H1 (cell line): ENCODE measurements around the gene C19orf47. TPM values are rescaled to one million over a fixed set of nuclear protein-coding genes. Genes with fewer than 3 reads are reported as not detected.
"Not testable (repeated sequence)": the region's sequence is repeated elsewhere in the genome, so short reads cannot be mapped to it uniquely, and the experiment has no call there.

Experiments
- CTCF ChIA-PET: fragments of 300-600 bp; sonication (Branson Sonifier 250); formaldehyde crosslinking; loops from one replicate; lab custom pipeline; 2021; ENCODE audit not compliant: partially characterized antibody; lab: Charles Lee
- POLR2A ChIA-PET: fragments of 300-600 bp; sonication (Branson Sonifier 250); formaldehyde crosslinking; loops from one replicate; lab custom pipeline; 2021; ENCODE audit warnings: inconsistent platforms; ENCODE audit not compliant: partially characterized antibody; lab: Charles Lee
- DNase-seq, 2 experiments: peaks; one replicate each; pipeline versions ENCODE4 v3.0.0 to v3.0.0-alpha.2; 2010 to 2022; ENCODE audit warnings: low spot score in 2 of 2, low read depth in 1 of 2, mixed read lengths in 1 of 2
- FAIRE-seq: peaks from 2 replicates; lab custom pipeline; 2011; peaks lifted over from hg19 to GRCh38; lab: Jason Lieb, UNC
- H2AFZ ChIP-seq: 2 replicates; pipeline ENCODE4 v1.8.1; 2012; ENCODE audit warnings: low read length, inconsistent platforms
- H2AK5ac ChIP-seq: 2 replicates; pipeline ENCODE4 v1.6.1; 2013; ENCODE audit warnings: low read depth, low read length
- H2BK120ac ChIP-seq: replicated peaks from 2 replicates; pipeline ENCODE3; 2013; ENCODE audit warnings: low read depth, low read length, inconsistent platforms
- H2BK12ac ChIP-seq: 2 replicates; pipeline ENCODE4 v1.6.1; 2013; ENCODE audit warnings: low read depth, low read length
- H2BK15ac ChIP-seq: 2 replicates; pipeline ENCODE4 v1.6.1; 2013; ENCODE audit warnings: low read length
- H2BK20ac ChIP-seq: 2 replicates; pipeline ENCODE4 v1.6.1; 2013; ENCODE audit warnings: low read length
- H2BK5ac ChIP-seq: 2 replicates; pipeline ENCODE4 v1.6.1; 2013; ENCODE audit warnings: low read depth, low read length
- H3K14ac ChIP-seq: 2 replicates; pipeline ENCODE4 v1.6.1; 2013; ENCODE audit warnings: inconsistent platforms; ENCODE audit not compliant: insufficient read length
- H3K18ac ChIP-seq: 2 replicates; pipeline ENCODE4 v1.6.1; 2013; ENCODE audit warnings: low read length; ENCODE audit errors: extremely low read depth
- H3K23ac ChIP-seq: 2 replicates; pipeline ENCODE4 v1.6.1; 2013; ENCODE audit warnings: inconsistent platforms; ENCODE audit not compliant: insufficient read length
- H3K23me2 ChIP-seq: 2 replicates; pipeline ENCODE4 v1.6.1; 2013; ENCODE audit warnings: low read depth, low read length
- H3K27ac ChIP-seq: 2 replicates; pipeline ENCODE4 v1.6.1; 2011; ENCODE audit warnings: low read depth, low read length, inconsistent platforms
- H3K27me3 ChIP-seq, 4 experiments: replicated peaks in 1 of 4; 1 replicate in 1 of 4; 2 replicates in 3 of 4; pipeline versions ENCODE4 v1.6.1 to v1.8.1; 2011 to 2013; ENCODE audit warnings: low read length in 3 of 4, mild to moderate bottlenecking in 3 of 4, inconsistent platforms in 2 of 4, mixed read lengths in 2 of 4, moderate library complexity in 1 of 4; ENCODE audit not compliant: control insufficient read depth in 3 of 4, insufficient read depth in 3 of 4; ENCODE audit errors: extremely low read depth in 1 of 4
- H3K36me3 ChIP-seq, 4 experiments: 2 replicates each; pipeline versions ENCODE4 v1.6.1 to v1.8.1; 2011 to 2013; ENCODE audit warnings: mild to moderate bottlenecking in 4 of 4, low read length in 3 of 4, moderate library complexity in 2 of 4, control low read depth in 1 of 4, inconsistent platforms in 1 of 4; ENCODE audit not compliant: insufficient read depth in 4 of 4, control insufficient read depth in 2 of 4
- H3K4ac ChIP-seq: replicated peaks from 2 replicates; pipeline ENCODE3; 2013; ENCODE audit warnings: low read length, low read depth, mixed read lengths, inconsistent platforms; ENCODE audit not compliant: insufficient read length
- H3K4me1 ChIP-seq, 4 experiments: replicated peaks in 1 of 4; 1 replicate in 1 of 4; 2 replicates in 3 of 4; pipeline versions ENCODE4 v1.6.1 to v1.8.1; 2011 to 2013; ENCODE audit warnings: low read length in 3 of 4, inconsistent platforms in 2 of 4, mixed read lengths in 1 of 4; ENCODE audit not compliant: insufficient read depth in 4 of 4, control insufficient read depth in 3 of 4
- H3K4me2 ChIP-seq, 2 experiments: 2 replicates each; pipeline versions ENCODE4 v1.6.1 to v1.8.1; 2011 to 2013; ENCODE audit warnings: low read depth in 2 of 2, low read length in 2 of 2, control low read depth in 1 of 2, inconsistent platforms in 1 of 2, mild to moderate bottlenecking in 1 of 2; ENCODE audit not compliant: insufficient read depth in 1 of 2
- H3K4me3 ChIP-seq, 4 experiments: fragments of 200-600, 300-600 bp in 1 of 4; sonication (generic), shearing (Covaris generic), sonication (Bioruptor Twin) in 1 of 4; 2 replicates each; pipeline versions ENCODE4 v1.5.1 to v1.8.1; 2011 to 2016; ENCODE audit warnings: low read length in 4 of 4, low read depth in 3 of 4, control low read depth in 2 of 4, inconsistent platforms in 2 of 4, mild to moderate bottlenecking in 2 of 4, mixed read lengths in 1 of 4, moderate library complexity in 1 of 4; ENCODE audit not compliant: insufficient read depth in 2 of 4; ENCODE audit errors: extremely low read depth in 1 of 4
- H3K56ac ChIP-seq: replicated peaks from 2 replicates; pipeline ENCODE3; 2013; ENCODE audit warnings: low read depth, mild to moderate bottlenecking, mixed read lengths, low read length, inconsistent platforms; ENCODE audit not compliant: insufficient read length
- H3K79me1 ChIP-seq: 2 replicates; pipeline ENCODE4 v1.6.1; 2013; ENCODE audit warnings: low read depth, low read length, control low read depth
- H3K79me2 ChIP-seq, 2 experiments: 2 replicates each; pipeline versions ENCODE4 v1.6.1 to v1.8.1; 2012 to 2013; ENCODE audit warnings: low read length in 2 of 2, mild to moderate bottlenecking in 2 of 2, inconsistent platforms in 1 of 2; ENCODE audit not compliant: insufficient read depth in 2 of 2, control insufficient read depth in 1 of 2
- H3K9ac ChIP-seq, 4 experiments: replicated peaks in 1 of 4; 1 replicate in 1 of 4; 2 replicates in 3 of 4; pipeline versions ENCODE4 v1.6.1 to v1.8.1; 2011 to 2013; ENCODE audit warnings: low read depth in 3 of 4, low read length in 3 of 4, control low read depth in 2 of 4, mild to moderate bottlenecking in 2 of 4, moderate library complexity in 2 of 4, inconsistent platforms in 1 of 4; ENCODE audit errors: extremely low read depth in 1 of 4
- H3K9me3 ChIP-seq, 2 experiments: 2 replicates each; pipeline versions ENCODE4 v1.6.1 to v1.8.1; 2012 to 2013; ENCODE audit warnings: mild to moderate bottlenecking in 2 of 2, moderate library complexity in 2 of 2, control low read depth in 1 of 2, inconsistent platforms in 1 of 2, low read depth in 1 of 2, low read length in 1 of 2, mixed read lengths in 1 of 2; ENCODE audit not compliant: insufficient read depth in 2 of 2
- H4K20me1 ChIP-seq, 2 experiments: replicated peaks in 1 of 2; 2 replicates each; pipeline versions ENCODE3 to v1.8.1; 2011 to 2013; ENCODE audit warnings: inconsistent platforms in 2 of 2, low read length in 2 of 2, mild to moderate bottlenecking in 1 of 2; ENCODE audit not compliant: insufficient read depth in 2 of 2, control insufficient read depth in 1 of 2
- H4K5ac ChIP-seq: 2 replicates; pipeline ENCODE4 v1.6.1; 2013; ENCODE audit warnings: low read length, low read depth, mixed read lengths, inconsistent platforms; ENCODE audit not compliant: insufficient read length
- H4K8ac ChIP-seq: 2 replicates; pipeline ENCODE4 v1.8.0; 2013; ENCODE audit warnings: mild to moderate bottlenecking, moderate library complexity, low read length, inconsistent platforms; ENCODE audit not compliant: insufficient read depth; ENCODE audit errors: extremely low read depth
- H4K91ac ChIP-seq: replicated peaks from 2 replicates; pipeline ENCODE3; 2013; ENCODE audit warnings: low read length, mixed read lengths, inconsistent platforms; ENCODE audit not compliant: insufficient read length
- CEBPB ChIP-seq: IDR thresholded peaks from 2 replicates; pipeline ENCODE4 v1.6.1; 2012; ENCODE audit warnings: low read depth, low read length
- JUND ChIP-seq: IDR thresholded peaks from 2 replicates; pipeline ENCODE4 v1.6.1; 2011; ENCODE audit warnings: mild to moderate bottlenecking, improper control_type of control experiment, low read length
- KDM5A ChIP-seq: fragments of 200-600 bp; IDR thresholded peaks from 2 replicates; pipeline ENCODE4 v1.7.1; 2012; ENCODE audit warnings: mild to moderate bottlenecking, low read length, inconsistent platforms, mixed read lengths
- MAFK ChIP-seq: IDR thresholded peaks from 2 replicates; pipeline ENCODE4 v1.6.1; 2012; ENCODE audit warnings: low read depth, mild to moderate bottlenecking, improper control_type of control experiment, low read length
- POLR2A ChIP-seq, 2 experiments: IDR thresholded peaks; 1 replicate in 1 of 2; 2 replicates in 1 of 2; pipeline ENCODE4 v1.6.1; 2011; ENCODE audit warnings: low read depth in 2 of 2, low read length in 2 of 2, mild to moderate bottlenecking in 2 of 2; ENCODE audit errors: control extremely low read depth in 1 of 2
- RFX5 ChIP-seq: IDR thresholded peaks from 2 replicates; pipeline ENCODE4 v1.6.1; 2011; ENCODE audit warnings: low read depth, low read length, improper control_type of control experiment, borderline replicate concordance
- TAF1 ChIP-seq: IDR thresholded peaks from 2 replicates; pipeline ENCODE4 v1.6.1; 2011; ENCODE audit warnings: mild to moderate bottlenecking, low read depth, low read length
- TAF7 ChIP-seq: optimal IDR thresholded peaks from 2 replicates; pipeline ENCODE3; 2011; ENCODE audit warnings: low read depth, mild to moderate bottlenecking, inconsistent platforms, low read length, moderate library complexity, borderline replicate concordance
- ZNF274 ChIP-seq: IDR thresholded peaks from 2 replicates; pipeline ENCODE4 v1.7.0; 2012; ENCODE audit warnings: low read length, borderline replicate concordance; ENCODE audit errors: extremely low read depth
- WGBS, 2 experiments: shearing (Covaris generic) in 1 of 2; methylation state at CpG; one replicate each; pipeline versions ENCODE4 v1.1.6 to v1.1.7; 2013 to 2015; ENCODE audit warnings: low lambda C conversion rate in 2 of 2, mixed read lengths in 2 of 2, inconsistent platforms in 1 of 2, low coverage in 1 of 2, missing lambda C conversion rate in 1 of 2; ENCODE audit not compliant: insufficient replicate concordance in 2 of 2, insufficient coverage in 1 of 2, insufficient read length in 1 of 2; ENCODE audit errors: extremely low coverage in 1 of 2, missing lambda C conversion rate in 1 of 2; 5-methylcytosine and 5-hydroxymethylcytosine counted together
- polyA plus RNA-seq, 7 experiments: library from polyadenylated mRNA; depleted of rRNA in 3 of 7; stranded (reverse) in 5 of 7; unstranded in 2 of 7; fragments of >200 nt in 5 of 7; fragments of 200-250 nt in 2 of 7; gene quantifications; 1 replicate in 5 of 7; 2 replicates in 1 of 7; 4 replicates in 1 of 7; pipeline versions ENCODE4 v1.2.1 to v1.2.3, GENCODE V29; 2011 to 2013; ENCODE audit warnings: missing spikeins in 2 of 7, mixed read lengths in 2 of 7
- total RNA-seq: library from RNA; stranded (reverse); fragmentation: NEBNext Ultra II Directional; extraction: Animal tissue kit (Norgen Biotek cat#: 25700); gene quantifications from 2 replicates; pipeline ENCODE4 v1.2.1, GENCODE V29; 2021

C19orf47 gene
- total and polyA plus RNA-seq, 2 of the 8 experiments (the other 6 are each of a cell fraction or from before 2014, with no cell fraction given) = 17.8 to 27.3 TPM

DNA sequence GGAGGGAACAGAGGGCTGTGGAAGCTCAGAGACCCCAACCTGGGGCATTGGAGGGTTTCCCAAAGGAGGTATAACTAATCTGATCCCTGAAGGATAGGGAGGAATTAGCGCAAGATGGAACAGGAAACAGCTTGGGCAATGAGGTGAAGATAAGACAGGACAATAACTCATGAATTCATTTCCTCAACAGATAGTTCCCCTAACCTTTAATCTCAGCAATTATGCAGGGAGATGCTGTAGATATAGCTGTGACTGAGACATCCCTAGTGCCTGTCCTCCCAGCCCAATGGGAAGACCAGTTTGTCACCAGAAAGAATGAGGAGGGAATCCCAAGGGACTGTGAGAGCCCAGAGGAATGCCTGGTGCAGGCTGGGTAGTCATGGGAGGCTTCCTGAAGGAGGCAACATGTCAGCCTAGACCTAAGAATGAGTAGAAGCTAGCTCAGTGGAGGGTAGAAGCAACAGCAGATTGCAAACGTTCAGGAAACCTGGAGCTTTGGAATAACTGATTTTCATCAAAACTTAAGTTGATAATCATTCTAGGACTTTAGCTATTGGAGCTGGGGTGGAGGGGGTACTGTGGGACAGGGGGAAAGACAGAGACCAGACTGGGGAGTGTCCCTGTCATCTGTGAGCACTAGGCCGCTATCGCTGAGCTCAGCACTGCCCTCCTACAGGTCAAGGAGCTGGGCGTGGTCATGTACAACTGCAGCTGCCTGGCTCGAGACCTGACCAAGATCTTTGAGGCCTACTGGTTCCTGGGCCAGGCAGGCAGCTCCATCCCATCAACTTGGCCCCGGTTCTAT is 23.0 kb upstream of the C19orf47 start (continued):
- TF ChIP-seq ZNF274 (no peak), MAFK (no peak), TAF1 (no peak), KDM5A (no peak), POLR2A (IDR thresholded peaks at IDR 0.05; ENCODE audit: control extremely low read depth in 1 of 2, low read depth in 2 of 2, low read length in 2 of 2) (no peak), RFX5 (no peak), TAF7 (no peak), CEBPB (no peak), JUND (no peak)

DNA sequence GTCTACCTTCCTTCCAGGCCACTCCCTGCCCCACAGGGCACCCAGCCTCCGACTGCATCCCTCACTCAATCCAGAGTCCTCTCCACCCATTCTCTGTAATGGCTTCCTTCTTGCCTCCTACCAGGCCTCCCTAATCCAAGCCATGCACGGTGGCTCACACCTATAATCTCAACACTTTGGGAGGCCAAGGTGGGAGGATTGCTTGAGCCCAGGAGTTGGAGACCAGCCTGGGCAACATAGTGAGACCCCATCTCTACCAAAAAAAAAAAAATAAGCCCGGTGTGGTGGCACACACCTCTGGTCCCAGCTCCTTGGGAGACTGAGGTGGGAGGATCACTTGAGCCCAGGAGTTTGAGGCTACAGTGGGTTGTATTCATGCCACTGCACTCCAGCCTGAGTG is 22.1 kb upstream of the C19orf47 start:
- not testable (repeated sequence) for H4K5ac ChIP-seq, H3K23me2 ChIP-seq, H3K56ac ChIP-seq, H2AFZ ChIP-seq, H3K9ac ChIP-seq, H3K4me2 ChIP-seq, H3K9me3 ChIP-seq, H2BK12ac ChIP-seq, FAIRE-seq, H2AK5ac ChIP-seq, H3K79me2 ChIP-seq, H3K18ac ChIP-seq, H2BK20ac ChIP-seq, H3K4me3 ChIP-seq, H3K4ac ChIP-seq, H3K27ac ChIP-seq, H3K23ac ChIP-seq, H3K27me3 ChIP-seq, H2BK120ac ChIP-seq, H4K8ac ChIP-seq, H3K79me1 ChIP-seq, H3K14ac ChIP-seq, H4K20me1 ChIP-seq, H4K91ac ChIP-seq, H2BK5ac ChIP-seq, DNase-seq, H2BK15ac ChIP-seq
- 91% methylated on average over 3 of the region's 3 CpGs; no CpG with 5 or more reads in 1 of the 2 experiments for WGBS, 2 experiments
- peaks cover 10 to 55% (median 18%) of the 10 kb centered on the region in 4 experiments; a peak in 7 of 8 replicates for H3K36me3 ChIP-seq
- peaks cover 0 to 16% (median 10%) of the 10 kb centered on the region in 4 experiments; a peak in 6 of 7 replicates for H3K4me1 ChIP-seq
- CTCF ChIA-PET = interaction anchor here (1.6 to 3.0 kb wide), 2 partner anchors 10 to 33 kb away, joined by 3 to 16 read pairs; no protein-coding TSS in a partner anchor
- POLR2A ChIA-PET = interaction anchor here (1.2 to 3.2 kb wide), 5 partner anchors 11 to 36 kb away, joined by 3 to 25 read pairs (median 4); partner anchors contain the start of gene HIPK4
